ENCODE data around the gene PHACTR4.
A peak's percentile ranks its signal among the peaks of the same experiment; 100 is the strongest.
"Not testable (repeated sequence)": the region's sequence is repeated elsewhere in the genome, so short reads cannot be mapped to it uniquely, and the experiment has no call there.

Gene PHACTR4

GRCh38 chr1:28441674-28442073, 72.1 kb downstream of the PHACTR4 start:
- Histone ChIP-seq H3K27me3 (replicated peaks; ENCODE audit: control insufficient read depth, insufficient read depth, low read length) (no peaks in the 10 kb centered on the region), H3K36me3 (ENCODE audit: control insufficient read depth, insufficient read depth, low read length) (no peaks in the 10 kb centered on the region), H3K4me3 (replicated peaks; ENCODE audit: low read depth, low read length) (no peak overlapping the region)
- TF ChIP-seq CTCF (IDR thresholded peaks at IDR 0.05; ENCODE audit: insufficient read depth, low read length, poor library complexity, severe bottlenecking) = no peak
- no peak for DNase-seq (ENCODE audit: extremely low read depth, insufficient read length)

DNA sequence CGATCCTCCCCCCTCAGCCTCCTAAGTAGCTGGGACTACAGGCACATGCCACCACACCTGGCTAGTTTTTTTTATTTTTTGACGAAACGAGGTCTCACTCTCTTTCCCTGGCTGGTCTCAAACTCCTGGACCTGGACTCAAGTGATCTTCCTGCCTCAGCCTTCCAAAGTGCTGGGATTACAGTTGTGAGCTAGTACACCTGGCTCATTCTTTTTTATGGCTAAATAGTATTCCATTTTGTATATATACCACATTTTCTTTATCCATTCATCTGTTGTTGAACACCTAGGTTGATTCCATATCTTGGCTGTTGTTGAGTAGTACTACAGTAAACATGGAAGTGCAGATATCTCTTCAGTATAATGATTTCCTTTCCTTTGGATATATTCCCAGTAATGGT, 74.0 kb downstream of the PHACTR4 start:
- Histone ChIP-seq H3K27me3 (replicated peaks; ENCODE audit: control insufficient read depth, insufficient read depth, low read length) (no peaks in the 10 kb centered on the region), H3K4me3 (replicated peaks; ENCODE audit: low read depth, low read length) (no peak overlapping the region), H3K36me3 (ENCODE audit: control insufficient read depth, insufficient read depth, low read length) (no peaks in the 10 kb centered on the region)
- no peak for DNase-seq (ENCODE audit: extremely low read depth, insufficient read length)
- TF ChIP-seq CTCF (IDR thresholded peaks at IDR 0.05; ENCODE audit: insufficient read depth, low read length, poor library complexity, severe bottlenecking) = no peak

GRCh38 chr1:28447679-28448078, 78.1 kb downstream of the PHACTR4 start:
- Histone ChIP-seq H3K36me3 (ENCODE audit: control insufficient read depth, insufficient read depth, low read length) (no peaks in the 10 kb centered on the region), H3K4me3 (replicated peaks; ENCODE audit: low read depth, low read length) (no peak overlapping the region), H3K27me3 (replicated peaks; ENCODE audit: control insufficient read depth, insufficient read depth, low read length) (no peaks in the 10 kb centered on the region)
- no peak for TF ChIP-seq CTCF (IDR thresholded peaks at IDR 0.05; ENCODE audit: insufficient read depth, low read length, poor library complexity, severe bottlenecking)
- no peak for DNase-seq (ENCODE audit: extremely low read depth, insufficient read length)

GRCh38 chr1:28448094-28448611, 78.6 kb downstream of the PHACTR4 start:
- H3K36me3 ChIP-seq (ENCODE audit: control insufficient read depth, insufficient read depth, low read length); DNase-seq (ENCODE audit: extremely low read depth, insufficient read length); H3K4me3 ChIP-seq (replicated peaks; ENCODE audit: low read depth, low read length); H3K27me3 ChIP-seq (replicated peaks; ENCODE audit: control insufficient read depth, insufficient read depth, low read length): not testable (repeated sequence)

DNA sequence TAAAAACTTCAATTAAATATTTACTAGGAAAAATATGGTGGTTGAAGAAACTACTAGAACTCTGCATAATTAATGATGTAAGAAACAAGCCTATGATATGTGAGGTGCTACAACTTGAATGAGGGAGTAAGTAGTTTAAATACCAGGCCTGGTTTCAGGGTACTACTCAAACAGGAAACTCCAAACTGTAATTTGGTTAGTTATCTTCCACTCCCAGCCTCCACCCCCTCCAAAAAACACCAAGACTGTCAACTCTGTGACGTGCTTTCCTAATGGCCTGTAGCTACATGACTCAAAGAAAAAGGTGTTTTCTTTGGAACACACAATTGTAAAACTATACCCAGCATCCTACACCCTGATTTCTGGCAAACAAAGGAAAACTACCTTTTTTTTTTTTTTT, 80.4 kb downstream of the PHACTR4 start:
- TF ChIP-seq CTCF (IDR thresholded peaks at IDR 0.05; ENCODE audit: insufficient read depth, low read length, poor library complexity, severe bottlenecking) = no peak
- H3K4me3 ChIP-seq (replicated peaks; ENCODE audit: low read depth, low read length) = no peak overlapping the region

DNA sequence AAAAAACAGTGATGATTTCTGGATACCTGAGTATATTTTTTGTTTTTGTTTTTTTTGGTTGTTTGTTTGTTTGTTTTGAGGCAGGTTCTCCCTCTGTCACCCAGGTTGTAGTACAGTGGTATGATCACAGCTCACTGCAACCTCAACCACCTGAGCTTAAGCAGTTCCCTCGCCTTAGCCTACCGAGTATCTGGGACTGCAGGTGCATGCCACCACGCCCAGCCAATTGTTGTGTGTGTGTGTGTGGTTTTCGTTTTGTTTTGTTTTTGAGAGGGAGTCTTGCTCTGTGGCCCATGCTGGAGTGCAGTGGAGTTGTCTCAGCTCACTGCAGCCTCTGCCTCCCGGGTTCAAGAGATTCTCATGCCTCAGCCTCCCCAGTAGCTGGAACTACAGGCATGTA, 81.0 kb downstream of the PHACTR4 start:
- Histone ChIP-seq H3K4me3 (replicated peaks; ENCODE audit: low read depth, low read length) (no peak overlapping the region), H3K27me3 (replicated peaks; ENCODE audit: control insufficient read depth, insufficient read depth, low read length) (no peaks in the 10 kb centered on the region), H3K36me3 (ENCODE audit: control insufficient read depth, insufficient read depth, low read length) (no peaks in the 10 kb centered on the region)
- no peak for DNase-seq (ENCODE audit: extremely low read depth, insufficient read length)
- no peak for TF ChIP-seq CTCF (IDR thresholded peaks at IDR 0.05; ENCODE audit: insufficient read depth, low read length, poor library complexity, severe bottlenecking)

More for the DNA sequence above, 80.4 kb downstream of the PHACTR4 start:
- Histone ChIP-seq H3K27me3 (replicated peaks; ENCODE audit: control insufficient read depth, insufficient read depth, low read length) (no peaks in the 10 kb centered on the region), H3K36me3 (ENCODE audit: control insufficient read depth, insufficient read depth, low read length) (no peaks in the 10 kb centered on the region)
- peak; percentile 28 for DNase-seq (ENCODE audit: extremely low read depth, insufficient read length)
